SH-SY5Y (cell line): ENCODE results near the gene BRAT1.

Source experiments
- GATA2 ChIP-seq: IDR thresholded peaks from 2 replicates; pipeline ENCODE4 v1.6.1; 2011; ENCODE audit warnings: mild to moderate bottlenecking, low read depth, low read length
- GATA3 ChIP-seq: IDR thresholded peaks from 2 replicates; pipeline ENCODE4 v1.6.1; 2011; ENCODE audit warnings: low read depth, mild to moderate bottlenecking, low read length, moderate library complexity

Gene BRAT1

DNA sequence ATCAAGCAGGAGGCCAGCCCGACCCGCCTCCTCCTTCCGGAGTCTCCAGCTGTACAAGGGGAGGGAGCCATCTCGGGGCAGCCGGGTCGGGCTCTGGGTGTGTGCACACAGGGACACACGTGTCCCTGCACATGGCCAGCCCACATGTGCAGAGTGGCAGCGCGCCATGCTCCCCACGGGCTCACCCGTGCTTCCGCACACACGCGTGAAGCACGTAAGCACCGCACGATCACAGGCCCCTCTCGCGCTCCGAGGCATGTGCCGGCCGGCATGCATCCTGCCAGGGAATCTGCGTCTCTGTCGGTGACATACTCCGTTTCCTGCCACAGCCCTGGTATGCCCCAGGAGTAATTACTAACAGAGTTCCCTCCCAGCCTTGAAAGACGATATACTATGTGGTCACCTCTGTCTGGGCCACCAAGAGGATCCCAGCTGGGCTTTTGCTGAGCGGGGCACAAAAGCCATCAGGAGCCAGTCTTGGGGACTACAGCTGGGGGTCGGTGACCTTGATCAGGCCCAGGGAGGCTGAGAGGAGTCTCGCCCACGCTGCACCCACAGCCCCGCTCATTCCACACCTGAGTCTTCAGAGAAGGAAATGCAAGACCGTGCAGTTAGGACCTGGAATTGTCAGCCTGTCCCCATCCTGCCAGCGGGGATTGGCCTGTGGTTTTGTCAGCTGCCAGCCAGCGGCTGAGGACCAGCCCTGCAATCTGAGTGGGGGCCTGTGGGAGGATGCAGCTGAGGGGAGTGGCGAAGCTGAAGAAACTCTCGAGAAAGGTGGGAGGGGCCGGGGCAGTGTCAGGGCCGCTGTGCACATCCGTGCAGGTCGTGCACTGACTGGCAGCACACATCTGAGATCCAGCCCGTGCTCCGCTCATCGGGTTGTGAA lies 46.8 kb downstream of the BRAT1 start:
- TF ChIP-seq GATA3: no peak
- TF ChIP-seq GATA2: no peak

DNA sequence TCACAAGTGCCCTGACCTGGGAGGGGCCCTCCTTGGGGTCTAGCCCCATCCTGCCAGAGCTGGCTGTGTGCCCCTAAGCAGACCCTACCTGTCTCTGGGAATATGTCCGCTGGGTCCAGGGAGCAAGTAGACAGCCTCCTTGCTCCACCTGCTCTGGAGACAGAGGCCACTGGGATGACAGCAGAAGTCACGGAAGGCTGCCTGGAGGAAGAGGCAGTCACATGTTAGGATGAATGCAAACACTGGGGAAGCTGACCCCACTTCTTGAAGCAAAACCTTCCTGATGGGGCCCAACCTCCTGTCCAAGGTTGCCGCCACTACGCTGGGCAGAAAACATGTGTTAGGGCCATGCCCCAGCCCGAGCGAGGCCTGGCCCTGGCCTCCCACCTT lies 47.4 kb downstream of the BRAT1 start:
- TF ChIP-seq GATA3: no peak
- TF ChIP-seq GATA2: no peak

DNA sequence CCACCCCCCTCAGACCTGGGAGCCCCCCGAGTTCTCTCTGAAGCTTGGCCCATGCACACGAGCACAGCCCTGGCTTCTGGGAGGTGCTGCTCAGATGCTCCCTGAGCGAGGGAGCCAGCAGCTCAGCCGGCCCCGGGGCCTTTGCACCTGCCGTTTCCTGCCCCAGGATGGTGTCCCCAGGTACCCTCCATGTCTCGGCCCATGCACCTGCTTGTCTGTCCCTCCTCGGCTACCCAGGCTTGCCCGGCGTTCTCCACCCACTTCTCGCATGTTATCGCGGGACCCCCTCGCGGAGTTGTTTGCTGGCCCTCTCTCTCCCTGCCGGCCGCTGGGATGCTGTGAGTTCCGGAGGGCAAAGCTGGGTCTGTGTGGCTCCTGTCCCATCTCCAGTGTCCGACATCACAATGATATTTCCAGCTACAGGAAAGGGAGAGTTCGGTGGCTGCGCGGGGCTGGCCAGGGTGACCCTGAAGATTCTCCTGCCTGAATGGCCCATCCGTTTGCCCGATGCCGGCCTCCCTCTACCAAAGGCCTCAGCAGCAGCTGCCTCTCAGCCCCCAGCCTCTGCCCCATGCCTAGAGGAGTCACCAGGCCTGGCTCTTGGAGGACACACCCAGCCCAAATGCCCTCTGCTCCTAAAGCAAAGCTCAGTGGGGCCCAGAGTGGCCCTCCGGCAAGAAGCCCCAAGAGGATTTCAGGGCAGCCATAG lies 48.0 kb downstream of the BRAT1 start:
- TF ChIP-seq GATA2 (no peak), GATA3 (no peak)

DNA sequence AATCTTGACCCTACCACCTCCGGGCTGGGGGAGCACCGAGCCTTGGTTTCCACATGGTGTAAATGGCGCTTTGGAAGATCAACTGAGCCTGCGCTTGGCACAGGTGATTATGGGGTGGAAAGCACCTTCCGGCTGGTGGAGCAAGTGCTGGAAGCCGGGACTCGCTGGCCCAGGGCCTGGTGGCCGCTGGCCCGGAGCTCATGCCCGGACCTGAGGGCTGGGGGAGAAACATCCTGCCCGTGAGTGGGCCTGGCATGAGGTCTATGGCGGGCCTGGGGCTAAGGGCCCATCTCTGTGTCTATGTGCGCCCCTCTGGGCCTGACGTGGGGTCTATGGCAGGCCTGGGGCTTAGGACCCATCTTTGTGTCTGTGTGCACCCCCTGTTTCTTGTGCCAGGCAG lies 49.9 kb downstream of the BRAT1 start:
- TF ChIP-seq GATA2: no peak
- TF ChIP-seq GATA3: no peak

DNA sequence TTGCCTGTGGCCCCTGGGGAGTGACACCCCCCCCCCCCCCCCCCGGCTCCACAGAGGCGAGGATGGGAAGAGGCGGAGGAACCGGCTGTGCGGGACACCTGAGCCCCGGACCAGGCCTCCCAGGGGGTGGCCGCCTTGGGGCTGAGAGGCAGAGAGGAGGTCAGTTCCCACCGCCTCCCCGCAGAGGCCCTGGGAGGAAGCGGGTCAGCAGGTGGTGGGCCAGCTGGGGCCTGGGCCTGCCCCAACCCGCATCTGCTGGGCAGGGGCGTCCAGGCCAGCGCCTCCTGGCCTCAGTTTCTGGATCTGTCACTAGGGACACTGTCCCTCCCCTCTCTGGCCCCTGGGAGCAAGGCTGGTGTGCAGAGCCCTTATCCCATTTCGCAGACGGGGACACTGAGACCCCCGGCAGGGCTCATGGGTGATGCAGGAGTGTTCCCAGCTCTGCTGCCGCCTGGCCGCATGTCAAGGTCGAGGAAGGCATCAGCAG lies 50.4 kb downstream of the BRAT1 start:
- no peak for TF ChIP-seq GATA2
- TF ChIP-seq GATA3: no peak

DNA sequence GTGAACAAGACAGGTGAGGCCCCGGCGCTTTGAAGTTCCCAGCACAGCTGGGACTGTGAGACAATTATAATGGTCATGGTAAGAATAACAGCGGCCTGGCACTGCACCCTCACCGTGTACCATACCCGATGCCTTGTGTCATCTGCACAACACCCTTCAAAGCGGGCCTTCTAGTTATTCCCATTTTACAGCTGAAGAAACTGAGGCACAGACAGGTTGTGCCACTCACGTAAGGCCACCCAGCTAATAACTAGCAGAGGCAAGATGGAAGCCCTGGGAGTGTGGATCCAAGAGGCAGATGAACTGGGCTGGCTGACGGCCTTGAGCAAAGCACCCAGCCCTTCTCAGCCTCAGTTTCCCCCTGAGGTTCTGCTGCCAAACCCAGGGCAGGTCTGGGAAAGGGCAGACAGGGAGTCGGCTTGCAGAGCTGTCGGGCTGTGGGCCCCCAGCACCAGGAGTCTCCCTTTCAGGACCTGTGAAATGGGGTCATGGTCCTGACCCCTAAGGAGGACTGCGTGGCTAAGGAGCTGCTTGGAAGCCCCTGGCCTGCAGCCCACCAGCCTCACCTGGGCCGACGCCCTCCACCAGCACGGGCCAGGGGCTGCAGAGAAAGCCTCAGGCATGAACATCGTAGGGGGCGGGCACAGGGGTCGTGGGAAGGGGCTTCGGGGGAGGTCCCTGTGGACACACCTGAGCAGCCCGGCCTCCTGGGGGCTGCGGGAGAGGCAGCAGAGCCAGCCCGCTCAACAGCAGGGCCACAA lies 51.0 kb downstream of the BRAT1 start:
- TF ChIP-seq GATA3 (no peak), GATA2 (no peak)

DNA sequence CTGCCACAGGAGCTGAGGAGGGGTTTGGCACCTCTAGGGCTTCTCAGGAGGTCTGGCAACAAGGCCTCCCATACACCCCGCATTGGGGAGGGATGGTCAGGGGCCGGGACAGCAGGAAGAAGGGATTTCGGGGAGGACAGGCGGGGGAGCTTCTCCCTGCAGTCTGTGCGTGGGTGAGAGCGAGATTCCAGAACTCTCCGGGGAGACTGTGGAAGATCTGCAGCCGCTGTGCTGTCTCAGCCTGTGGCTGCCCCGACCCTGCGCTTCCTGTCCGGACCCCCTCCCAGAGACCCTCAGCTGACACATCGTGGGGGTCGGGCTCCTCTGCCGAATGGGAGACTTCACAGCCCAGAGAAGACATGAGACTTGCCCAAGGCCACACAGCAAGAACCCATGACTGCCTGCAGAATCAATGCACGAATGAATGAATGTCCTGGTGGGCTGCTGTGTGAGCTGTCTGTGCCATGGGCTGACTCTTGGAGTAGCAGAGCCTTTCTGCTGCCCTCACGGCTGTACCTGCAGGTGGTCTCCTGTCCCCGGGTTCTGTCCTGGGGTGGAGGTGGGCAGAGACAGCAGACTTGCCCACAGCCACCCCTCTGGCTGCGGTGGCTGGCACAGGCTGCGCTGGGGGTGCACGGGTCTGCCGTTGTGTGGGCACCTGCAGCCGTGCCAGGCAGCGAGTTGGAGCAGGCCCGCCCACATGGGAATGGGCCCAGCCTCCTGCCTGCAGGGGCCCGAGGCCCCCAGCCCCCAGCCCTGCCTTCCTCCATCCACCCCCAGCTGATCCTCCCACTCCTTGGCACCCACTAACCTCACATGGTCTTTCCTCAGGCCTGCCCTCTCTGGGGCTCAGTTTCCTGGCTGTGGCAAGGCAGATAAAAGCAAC lies 52.0 kb downstream of the BRAT1 start:
- no peak for TF ChIP-seq GATA3
- no peak for TF ChIP-seq GATA2

DNA sequence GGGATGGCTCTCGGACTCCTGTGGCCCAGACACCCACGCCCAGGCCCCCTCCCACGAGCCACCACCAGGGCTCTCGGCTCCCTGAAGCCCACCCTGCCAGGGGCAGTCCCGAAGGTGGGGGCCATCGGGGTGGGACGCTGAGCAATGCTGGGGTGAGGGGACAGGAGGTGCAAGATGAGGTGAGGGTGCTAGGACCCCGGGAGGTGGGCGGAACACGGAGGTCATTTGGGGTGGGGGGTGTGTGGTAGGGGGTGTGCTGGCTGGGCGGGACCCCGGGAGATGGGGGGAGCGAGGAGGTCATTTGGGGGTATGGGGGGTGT lies 52.7 kb downstream of the BRAT1 start:
- TF ChIP-seq GATA3 (no peak), GATA2 (no peak)

DNA sequence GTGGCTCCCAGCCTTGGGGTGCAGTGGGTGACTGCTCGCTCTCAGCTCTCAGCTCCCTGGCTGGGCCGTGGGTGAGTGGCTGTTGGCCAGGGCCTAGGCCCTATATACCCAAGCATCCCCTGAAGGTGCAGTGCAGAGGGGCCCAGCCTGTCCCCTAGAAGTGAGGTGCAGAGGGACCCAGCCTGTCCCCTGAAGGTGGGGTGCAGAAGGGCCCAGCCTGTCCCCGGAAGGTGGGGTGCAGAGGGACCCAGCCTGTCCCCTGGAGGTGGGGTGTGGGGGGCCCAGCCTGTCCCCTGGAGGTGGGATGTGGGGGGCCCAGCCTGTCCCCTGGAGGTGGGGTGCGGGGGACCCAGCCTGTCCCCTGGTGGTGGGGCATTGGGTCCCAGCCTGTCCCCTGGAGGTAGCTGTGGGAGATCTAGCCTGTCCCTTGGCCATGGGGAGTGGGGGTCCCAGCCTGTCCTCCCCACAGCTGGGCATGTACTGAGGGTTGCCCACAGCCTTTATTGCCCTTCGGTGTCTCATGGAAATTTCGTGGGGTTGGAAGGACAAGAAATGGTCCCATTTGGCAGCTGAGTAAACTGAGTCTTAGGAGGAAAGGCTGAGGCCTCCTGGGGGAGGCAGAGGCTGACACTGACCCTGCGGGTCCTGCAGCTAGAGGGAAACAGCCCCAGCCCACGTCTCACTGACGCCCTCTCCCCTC lies 53.2 kb downstream of the BRAT1 start:
- TF ChIP-seq GATA2 (no peak), GATA3 (no peak)

DNA sequence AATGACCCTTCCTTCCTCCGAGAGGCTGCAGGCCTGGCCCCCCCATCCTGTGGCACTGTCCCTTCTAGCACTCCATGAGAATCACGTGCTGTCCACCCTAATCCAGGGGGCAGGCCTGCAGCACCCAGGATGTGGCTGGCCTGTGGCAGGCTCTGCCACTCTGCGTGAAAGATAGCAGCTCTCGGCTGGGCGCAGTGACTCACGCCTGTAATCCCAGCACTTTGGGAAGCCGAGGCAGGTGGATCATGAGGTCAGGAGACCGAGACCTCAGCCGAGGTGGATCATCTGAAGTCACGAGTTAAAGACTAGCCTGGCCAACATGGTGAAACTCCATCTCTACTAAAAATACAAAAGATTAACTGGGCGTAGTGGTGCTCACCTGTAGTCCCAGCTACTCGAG lies 54.6 kb downstream of the BRAT1 start:
- no peak for TF ChIP-seq GATA2
- no peak for TF ChIP-seq GATA3

DNA sequence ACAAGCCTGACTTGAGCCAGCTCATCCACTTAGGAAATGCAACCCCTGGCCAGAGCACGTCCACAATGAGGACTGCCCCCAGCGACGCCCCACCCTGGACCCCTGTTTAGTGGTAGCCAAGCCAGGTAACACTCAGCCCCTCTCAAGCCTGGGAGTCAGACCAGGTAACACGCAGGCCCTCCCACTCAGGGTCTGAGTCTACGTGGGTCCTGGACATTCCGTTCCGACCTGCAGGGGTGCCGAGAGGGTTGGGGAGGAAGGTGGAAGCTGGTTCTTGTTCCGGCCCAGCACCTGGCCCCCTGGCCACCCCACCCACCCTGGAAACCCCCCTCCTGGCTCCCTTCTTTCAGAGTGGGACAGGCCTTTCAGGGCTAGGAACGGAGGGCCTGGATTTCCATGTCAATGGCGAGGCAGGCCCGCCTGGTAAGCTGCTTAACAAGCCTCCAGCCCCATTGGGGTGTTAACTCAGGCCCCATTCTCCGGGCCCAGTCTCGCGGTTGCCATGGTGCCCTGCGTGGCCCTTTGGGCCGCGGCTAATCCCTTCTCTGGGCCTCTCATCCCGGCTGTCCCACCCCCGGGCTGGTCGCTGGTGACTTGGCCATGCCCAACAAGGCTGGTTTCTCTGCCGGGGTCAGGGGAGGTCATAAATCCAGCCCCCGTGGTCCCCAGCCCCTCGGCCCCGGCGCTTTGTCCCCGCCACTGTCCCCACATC lies 55.4 kb downstream of the BRAT1 start:
- TF ChIP-seq GATA2 (no peak), GATA3 (no peak)

DNA sequence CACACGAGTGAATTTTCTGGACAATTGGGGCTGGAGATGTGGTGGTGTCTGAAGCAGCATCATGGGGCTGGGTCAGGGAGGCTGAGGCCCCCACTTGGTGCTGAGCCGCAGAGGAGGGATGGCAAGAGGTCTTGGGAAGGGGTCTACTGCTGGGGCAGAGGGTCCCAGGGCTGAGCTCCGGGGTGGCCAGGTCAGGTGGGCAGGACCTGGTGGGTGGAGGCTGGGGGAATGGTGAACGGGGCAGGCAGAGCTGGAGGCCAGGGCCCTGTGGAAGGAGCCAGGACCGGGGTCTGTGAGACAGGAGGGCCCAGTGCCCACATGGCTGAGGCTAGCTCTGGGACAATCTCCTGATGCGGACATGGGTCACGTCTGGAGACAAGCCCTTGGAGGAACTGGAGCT lies 56.1 kb downstream of the BRAT1 start:
- no peak for TF ChIP-seq GATA3
- no peak for TF ChIP-seq GATA2
